OCI-LY3 (cell line): Measurements from ENCODE around the gene EPHB6.

Source experiments
- H2AFZ ChIP-seq: fragments of 200-600, 300-600 bp; shearing (Covaris generic); 2 replicates; pipeline ENCODE4 v1.6.0; 2014; ENCODE audit warnings: antibody characterized with exemption, low read depth, low read length
- H3K27ac ChIP-seq: fragments of 200-600, 300-600 bp; sonication (generic); 2 replicates; pipeline ENCODE4 v1.5.1; 2014; ENCODE audit warnings: mild to moderate bottlenecking, low read length, moderate library complexity, mixed read lengths
- H3K27me3 ChIP-seq: fragments of 200-600, 300-600 bp; sonication (generic); 2 replicates; pipeline ENCODE4 v1.6.1; 2014; ENCODE audit warnings: low read depth, low read length, mixed read lengths
- H3K36me3 ChIP-seq: fragments of 200-600, 300-600 bp; sonication (generic); replicated peaks from 2 replicates; pipeline ENCODE3; 2014; ENCODE audit warnings: low read depth, low read length, mixed read lengths
- H3K4me1 ChIP-seq: fragments of 300-600, 200-600 bp; sonication (generic); 2 replicates; pipeline ENCODE4 v1.6.1; 2014; ENCODE audit warnings: low read length, mixed read lengths
- H3K4me2 ChIP-seq: fragments of 200-600, 300-600 bp; sonication (generic); 2 replicates; pipeline ENCODE4 v1.6.1; 2014; ENCODE audit warnings: low read length, mixed read lengths
- H3K4me3 ChIP-seq: fragments of 300-600, 200-600 bp; sonication (generic); 2 replicates; pipeline ENCODE4 v1.5.1; 2014; ENCODE audit warnings: antibody characterized with exemption, mild to moderate bottlenecking, low read length, moderate library complexity
- H3K79me2 ChIP-seq: fragments of 300-600, 200-600 bp; shearing (Covaris generic); 2 replicates; pipeline ENCODE4 v1.6.1; 2014; ENCODE audit warnings: mild to moderate bottlenecking, low read length, mixed read lengths
- H3K9ac ChIP-seq: fragments of 300-600, 200-600 bp; shearing (Covaris generic); 2 replicates; pipeline ENCODE4 v1.6.0; 2014; ENCODE audit warnings: mild to moderate bottlenecking, low read length, moderate library complexity
- H3K9me3 ChIP-seq: fragments of 200-600, 300-600 bp; shearing (Covaris generic); 2 replicates; pipeline ENCODE4 v1.6.1; 2014; ENCODE audit warnings: low read length, mixed read lengths; ENCODE audit not compliant: insufficient read depth
- H4K20me1 ChIP-seq: fragments of 200-600, 300-600 bp; sonication (generic); 2 replicates; pipeline ENCODE4 v1.6.1; 2016; ENCODE audit warnings: low read length, mixed read lengths; ENCODE audit not compliant: insufficient read depth
- EZH2phosphoT487 ChIP-seq: fragments of 200-600 bp; shearing (Covaris generic); IDR thresholded peaks from 2 replicates; pipeline ENCODE4 v1.6.1; 2018; ENCODE audit warnings: antibody characterized with exemption, mixed run types, low read depth
- TF ChIP-seq, protein P1 (sequence below): fragments of 200-600, 300-600 bp; sonication (generic); IDR thresholded peaks from 2 replicates; pipeline ENCODE4 v1.5.1; 2014; ENCODE audit warnings: antibody characterized with exemption, low read length, low read depth

Gene EPHB6

DNA sequence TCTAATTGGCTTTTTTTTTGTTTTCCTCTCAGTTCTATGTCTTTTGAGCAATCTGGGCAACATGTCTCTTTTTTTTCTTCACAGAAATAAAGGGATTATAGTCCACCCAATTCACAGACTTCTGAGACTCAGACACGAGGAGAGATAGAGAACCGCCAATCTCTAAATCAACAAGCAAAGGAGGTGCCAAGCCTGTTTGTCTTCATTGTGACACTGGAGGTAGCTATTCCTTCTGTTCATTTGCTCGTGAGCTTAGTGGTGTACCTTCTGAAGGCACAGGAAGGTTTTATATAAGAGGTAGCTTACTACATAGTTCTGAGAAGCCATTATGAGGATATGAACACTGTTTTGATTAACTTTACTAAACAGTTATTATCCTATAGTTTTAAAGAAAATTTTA lies 6.1 kb downstream of the EPHB6 start:
- TF ChIP-seq, protein P1, sequence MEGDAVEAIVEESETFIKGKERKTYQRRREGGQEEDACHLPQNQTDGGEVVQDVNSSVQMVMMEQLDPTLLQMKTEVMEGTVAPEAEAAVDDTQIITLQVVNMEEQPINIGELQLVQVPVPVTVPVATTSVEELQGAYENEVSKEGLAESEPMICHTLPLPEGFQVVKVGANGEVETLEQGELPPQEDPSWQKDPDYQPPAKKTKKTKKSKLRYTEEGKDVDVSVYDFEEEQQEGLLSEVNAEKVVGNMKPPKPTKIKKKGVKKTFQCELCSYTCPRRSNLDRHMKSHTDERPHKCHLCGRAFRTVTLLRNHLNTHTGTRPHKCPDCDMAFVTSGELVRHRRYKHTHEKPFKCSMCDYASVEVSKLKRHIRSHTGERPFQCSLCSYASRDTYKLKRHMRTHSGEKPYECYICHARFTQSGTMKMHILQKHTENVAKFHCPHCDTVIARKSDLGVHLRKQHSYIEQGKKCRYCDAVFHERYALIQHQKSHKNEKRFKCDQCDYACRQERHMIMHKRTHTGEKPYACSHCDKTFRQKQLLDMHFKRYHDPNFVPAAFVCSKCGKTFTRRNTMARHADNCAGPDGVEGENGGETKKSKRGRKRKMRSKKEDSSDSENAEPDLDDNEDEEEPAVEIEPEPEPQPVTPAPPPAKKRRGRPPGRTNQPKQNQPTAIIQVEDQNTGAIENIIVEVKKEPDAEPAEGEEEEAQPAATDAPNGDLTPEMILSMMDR, result no peak
- no peak for TF ChIP-seq EZH2phosphoT487
- Histone ChIP-seq H3K4me2 (no peak overlapping the region), H3K9me3 (no peaks in the 10 kb centered on the region), H3K79me2 (no peaks in the 10 kb centered on the region), H2AFZ (no peak overlapping the region), H3K36me3 (no peaks in the 10 kb centered on the region), H3K4me3 (no peak overlapping the region), H3K27me3 (peaks cover 38% of the 10 kb centered on the region), H4K20me1 (no peaks in the 10 kb centered on the region), H3K27ac (no peak overlapping the region), H3K4me1 (no peaks in the 10 kb centered on the region), H3K9ac (no peak overlapping the region)

DNA sequence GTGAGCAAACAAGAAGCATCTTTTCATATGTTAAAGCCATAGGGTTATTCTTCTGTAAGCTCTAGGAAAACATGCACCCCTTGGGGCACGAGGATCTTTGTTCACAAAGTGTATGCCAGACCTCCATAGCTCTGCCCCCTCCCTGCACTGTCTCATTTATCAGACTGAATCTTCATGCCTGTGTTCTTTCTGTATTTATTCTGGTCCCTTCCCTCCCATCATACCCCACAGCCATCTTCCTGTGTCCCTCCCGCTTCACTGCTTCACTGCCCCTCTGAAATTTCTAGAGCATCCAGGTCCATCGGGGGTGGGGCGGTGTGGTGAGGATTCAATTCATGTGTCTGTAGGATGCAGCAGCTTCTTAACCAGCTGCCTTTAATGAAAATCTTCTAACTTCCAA lies 7.5 kb downstream of the EPHB6 start:
- no peak overlapping the region for H3K4me3 ChIP-seq
- H3K9me3 ChIP-seq, result no peaks in the 10 kb centered on the region
- TF ChIP-seq EZH2phosphoT487, result no peak
- TF ChIP-seq, protein P1, result no peak
- H3K9ac ChIP-seq, result no peak overlapping the region
- H3K27me3 ChIP-seq, result peaks cover 33% of the 10 kb centered on the region
- H3K36me3 ChIP-seq, result no peaks in the 10 kb centered on the region
- no peaks in the 10 kb centered on the region for H3K4me1 ChIP-seq
- H4K20me1 ChIP-seq, result no peaks in the 10 kb centered on the region
- no peak overlapping the region for H3K27ac ChIP-seq
- H3K79me2 ChIP-seq, result no peaks in the 10 kb centered on the region
- H2AFZ ChIP-seq, result no peak overlapping the region
- no peak overlapping the region for H3K4me2 ChIP-seq

GRCh38 chr7:142862786-142863400 lies 8.0 kb downstream of the EPHB6 start:
- Histone ChIP-seq H3K9ac (no peak overlapping the region), H4K20me1 (no peaks in the 10 kb centered on the region), H3K27ac (no peak overlapping the region), H3K36me3 (no peaks in the 10 kb centered on the region), H3K79me2 (no peaks in the 10 kb centered on the region), H3K4me1 (no peaks in the 10 kb centered on the region), H2AFZ (no peak overlapping the region), H3K4me3 (no peak overlapping the region), H3K4me2 (no peak overlapping the region), H3K9me3 (no peaks in the 10 kb centered on the region), H3K27me3 (peaks cover 33% of the 10 kb centered on the region)
- TF ChIP-seq, protein P1, result no peak
- no peak for TF ChIP-seq EZH2phosphoT487

- Histone ChIP-seq H3K27ac (no peak overlapping the region), H3K79me2 (no peaks in the 10 kb centered on the region), H3K4me1 (no peaks in the 10 kb centered on the region), H3K27me3 (peaks cover 30% of the 10 kb centered on the region), H4K20me1 (no peaks in the 10 kb centered on the region), H3K4me3 (no peak overlapping the region), H3K9ac (no peak overlapping the region), H3K4me2 (no peak overlapping the region), H3K9me3 (no peaks in the 10 kb centered on the region), H2AFZ (no peak overlapping the region), H3K36me3 (no peaks in the 10 kb centered on the region)
- no peak for TF ChIP-seq EZH2phosphoT487
These were observed 9.2 kb downstream of the EPHB6 start for GRCh38 chr7:142863891-142864685.
